GM12878 (cell line): Measurements from ENCODE around the gene FAP. TPM values are rescaled to one million over a fixed set of nuclear protein-coding genes. Genes with fewer than 3 reads are reported as not detected.

Source experiments
- ATAC-seq: fragments of 200-7000 bp; cut with Tn5 transposase; 3 replicates; pipeline ENCODE4 v1.9.1; 2020; ENCODE audit warnings: mild to moderate bottlenecking, moderate library complexity
- BruUV-seq: library from RNA; stranded (reverse); fragments of 400-500 nt; replicated peaks from 2 replicates; lab custom pipeline; 2021; lab: Mats Ljungman, UMichigan
- CTCF ChIA-PET: fragments of 300-600 bp; sonication (Branson Sonifier 250); formaldehyde crosslinking; extraction: SDS; loops from one replicate; lab custom pipeline; 2021; ENCODE audit warnings: inconsistent platforms; lab: Yijun Ruan, JAX
- POLR2A ChIA-PET: fragments of 350-600 bp; formaldehyde crosslinking; extraction: SDS; loops from one replicate; lab custom pipeline; 2021; ENCODE audit warnings: inconsistent platforms; lab: Charles Lee
- RAD21 ChIA-PET: fragments of 300-600 bp; sonication (Branson Sonifier 250); formaldehyde crosslinking; loops from one replicate; lab custom pipeline; 2023; ENCODE audit warnings: antibody characterized with exemption; ENCODE audit not compliant: unreplicated experiment; lab: Charles Lee
- SMC1A ChIA-PET: fragments of 300-600 bp; sonication (Branson Sonifier 250); formaldehyde crosslinking; loops from one replicate; lab custom pipeline; 2023; ENCODE audit not compliant: unreplicated experiment, uncharacterized antibody; lab: Charles Lee
- DNase-seq: peaks from one replicate; pipeline ENCODE4 v3.0.0-alpha.2; 2011; ENCODE audit warnings: low read depth, low spot score
- FAIRE-seq: peaks from 3 replicates; lab custom pipeline; 2011; peaks lifted over from hg19 to GRCh38; lab: Jason Lieb, UNC
- H2AFZ ChIP-seq: 2 replicates; pipeline ENCODE4 v1.6.0; 2011; ENCODE audit warnings: low read depth, low read length, control low read depth; ENCODE audit not compliant: control insufficient read depth
- H3K27ac ChIP-seq: 2 replicates; pipeline ENCODE4 v1.5.1; 2011; ENCODE audit warnings: control low read depth; ENCODE audit not compliant: control insufficient read depth, insufficient read depth
- H3K27me3 ChIP-seq, 2 experiments: replicated peaks in 1 of 2; 2 replicates each; pipeline versions ENCODE4 v1.6.0 to v1.6.1; 2011; ENCODE audit warnings: low read length in 1 of 2; ENCODE audit not compliant: control insufficient read depth in 2 of 2, insufficient read depth in 2 of 2
- H3K36me3 ChIP-seq, 2 experiments: 2 replicates each; pipeline ENCODE4 v1.5.1; 2011; ENCODE audit warnings: low read length in 1 of 2; ENCODE audit not compliant: control insufficient read depth in 2 of 2, insufficient read depth in 2 of 2
- H3K4me1 ChIP-seq: 2 replicates; pipeline ENCODE4 v1.6.1; 2011; ENCODE audit warnings: mild to moderate bottlenecking, low read length, moderate library complexity, mixed read lengths; ENCODE audit not compliant: control insufficient read depth, insufficient read depth
- H3K4me2 ChIP-seq: 2 replicates; pipeline ENCODE4 v1.6.0; 2011; ENCODE audit warnings: control low read depth; ENCODE audit not compliant: control insufficient read depth, insufficient read depth
- H3K4me3 ChIP-seq: fragments of 200-600 bp; sonication (generic); 2 replicates; pipeline ENCODE4 v1.5.1; 2016
- H3K79me2 ChIP-seq: 2 replicates; pipeline ENCODE4 v1.6.0; 2011; ENCODE audit warnings: low read length; ENCODE audit not compliant: control insufficient read depth, insufficient read depth
- H3K9ac ChIP-seq: 2 replicates; pipeline ENCODE4 v1.8.0; 2011; ENCODE audit warnings: low read length, control low read depth, mixed read lengths; ENCODE audit not compliant: control insufficient read depth, insufficient read depth
- H3K9me3 ChIP-seq: replicated peaks from 3 replicates; pipeline ENCODE4 v1.5.1; 2011; ENCODE audit warnings: mild to moderate bottlenecking, low read length; ENCODE audit not compliant: control insufficient read depth, insufficient read depth
- H4K20me1 ChIP-seq: 2 replicates; pipeline ENCODE4 v1.6.0; 2011; ENCODE audit not compliant: control insufficient read depth, insufficient read depth
- DPF2 ChIP-seq: fragments of 450-650 bp; IDR thresholded peaks from 2 replicates; pipeline ENCODE4 v1.6.1; 2017; ENCODE audit warnings: mild to moderate bottlenecking
- EGR1 ChIP-seq, 2 experiments: IDR thresholded peaks; 1 replicate in 1 of 2; 2 replicates in 1 of 2; pipeline ENCODE4 v1.6.1; 2011 to 2012; ENCODE audit warnings: low read depth in 2 of 2, low read length in 2 of 2, borderline replicate concordance in 1 of 2, mild to moderate bottlenecking in 1 of 2, moderate library complexity in 1 of 2
- EP300 ChIP-seq, 2 experiments: fragments of 150-350 bp in 1 of 2; IDR thresholded peaks; 2 replicates each; pipeline ENCODE4 v1.6.1; 2011 to 2012; ENCODE audit warnings: low read depth in 2 of 2, low read length in 2 of 2, borderline replicate concordance in 1 of 2, improper control_type of control experiment in 1 of 2, inconsistent platforms in 1 of 2; ENCODE audit not compliant: control insufficient read depth in 1 of 2
- JUNB ChIP-seq: IDR thresholded peaks from 2 replicates; pipeline ENCODE4 v1.6.1; 2016; ENCODE audit warnings: antibody characterized with exemption, mild to moderate bottlenecking
- NFIC ChIP-seq: IDR thresholded peaks from 2 replicates; pipeline ENCODE4 v1.6.1; 2012; ENCODE audit warnings: low read depth, mild to moderate bottlenecking, inconsistent platforms, low read length, moderate library complexity
- NFYB ChIP-seq: IDR thresholded peaks from 2 replicates; pipeline ENCODE4 v1.6.1; 2011; ENCODE audit warnings: low read depth, mild to moderate bottlenecking, low read length, improper control_type of control experiment, moderate library complexity; ENCODE audit not compliant: insufficient read depth
- RUNX3 ChIP-seq: IDR thresholded peaks from 2 replicates; pipeline ENCODE4 v1.6.1; 2012; ENCODE audit warnings: low read length, inconsistent platforms
- SUPT20H ChIP-seq: IDR thresholded peaks from 2 replicates; pipeline ENCODE4 v1.6.1; 2011; ENCODE audit warnings: low read depth, mild to moderate bottlenecking, low read length, moderate library complexity, borderline replicate concordance; ENCODE audit not compliant: control insufficient read depth
- SUZ12 ChIP-seq: fragments of 200-600 bp; sonication (generic); IDR thresholded peaks from one replicate; pipeline ENCODE4 v1.6.1; 2018; ENCODE audit warnings: antibody characterized with exemption, mild to moderate bottlenecking; ENCODE audit not compliant: unreplicated experiment
- TCF12 ChIP-seq: IDR thresholded peaks from 2 replicates; pipeline ENCODE4 v1.6.1; 2011; ENCODE audit warnings: low read depth, mild to moderate bottlenecking, low read length
- ZZZ3 ChIP-seq: IDR thresholded peaks from 2 replicates; pipeline ENCODE4 v1.6.1; 2011; ENCODE audit warnings: low read depth; ENCODE audit not compliant: control insufficient read depth, insufficient read length
- WGBS: methylation state at CpG from one replicate; pipeline ENCODE4 v1.1.6; 2016; ENCODE audit warnings: low lambda C conversion rate; ENCODE audit not compliant: insufficient replicate concordance, insufficient coverage; ENCODE audit errors: missing lambda C conversion rate; 5-methylcytosine and 5-hydroxymethylcytosine counted together
- in situ Hi-C: fragments of 300-500 bp; cut with MboI; formaldehyde crosslinking; loops from 9 replicates; pipeline ENCODE4 v1.14.3; 2018; ENCODE audit warnings: mixed read lengths
- intact Hi-C: fragments of 100-400 bp; cut with micrococcal nuclease; formaldehyde crosslinking; loops from one replicate; pipeline ENCODE4 v1.14.2; 2022; ENCODE audit not compliant: unreplicated experiment
- polyA plus RNA-seq, 11 experiments: library from polyadenylated mRNA; depleted of rRNA in 4 of 11; unstranded in 6 of 11; stranded (reverse) in 5 of 11; fragments of >200 nt; fragmentation: Nextera tagmentation in 4 of 11; fragmentation: Illumina TruSeq in 1 of 11; extraction: Ambion mirVana in 4 of 11; extraction: Trizol in 1 of 11; gene quantifications; 1 replicate in 1 of 11; 2 replicates in 10 of 11; pipeline versions ENCODE4 v1.2.1 to v1.2.3, GENCODE V29; 2011 to 2016; ENCODE audit warnings: inconsistent platforms in 2 of 11, missing spikeins in 2 of 11, low read depth in 1 of 11
- total RNA-seq, 4 experiments: library from RNA; depleted of rRNA in 3 of 4; stranded (reverse); fragments of >200 nt in 3 of 4; fragmentation: Illumina TruSeq in 1 of 4; extraction: Trizol in 1 of 4; gene quantifications; 2 replicates each; pipeline versions ENCODE4 v1.2.1 to v1.2.3, GENCODE V29; 2013 to 2021
- TF ChIP-seq, protein P1 (sequence below): IDR thresholded peaks from 2 replicates; pipeline ENCODE4 v1.6.1; 2012; ENCODE audit warnings: low read depth, low read length, improper control_type of control experiment

FAP gene
- total and polyA plus RNA-seq, 10 of the 15 experiments (the other 5 are each of a cell fraction or from before 2014, with no cell fraction given): 0.16 TPM; not detected in 9

DNA sequence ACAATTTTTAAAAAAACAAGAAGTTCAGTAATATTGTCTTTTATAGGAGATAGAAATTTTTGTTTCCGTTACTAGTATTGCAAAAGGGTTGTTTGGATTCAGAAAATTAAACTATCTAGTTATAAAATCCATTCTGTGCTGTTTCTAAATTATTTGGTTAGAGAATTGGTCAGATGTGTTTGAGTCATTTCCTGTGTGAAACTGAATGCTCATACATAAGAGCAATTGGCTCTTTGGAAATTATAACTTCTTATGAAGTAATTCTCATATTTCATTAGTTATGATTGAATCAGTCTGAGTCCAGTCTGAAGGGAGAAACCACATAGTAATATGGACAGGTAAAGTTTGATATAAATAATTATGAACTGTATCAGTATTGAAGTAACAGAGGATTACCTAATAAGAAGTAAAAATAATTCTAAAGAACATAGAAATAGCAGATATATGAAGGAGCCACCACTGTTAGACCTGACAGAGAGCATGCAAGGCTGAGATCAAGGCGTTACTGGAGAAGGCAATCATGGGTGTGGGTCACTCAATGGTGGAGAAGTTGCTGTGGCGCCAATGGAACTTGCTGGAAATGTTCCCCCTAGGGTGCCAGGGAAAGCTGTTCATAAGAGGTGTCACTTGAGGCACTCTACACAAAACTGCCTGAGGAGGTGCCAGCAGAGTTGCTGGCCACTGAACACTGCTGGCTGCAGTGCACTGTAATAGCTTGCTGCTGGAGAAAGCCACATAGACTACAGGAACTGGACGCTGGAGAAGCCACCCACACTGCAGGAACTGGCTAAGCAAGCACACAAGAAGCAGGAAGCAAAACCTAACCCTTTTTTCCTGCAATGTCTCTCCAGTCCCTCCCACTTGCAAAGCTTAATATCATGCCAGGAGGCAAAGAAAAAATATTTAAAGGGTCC, 18.0 kb upstream of the FAP start:
- H2AFZ ChIP-seq: peak overlapping the region; percentile 33; the same call in 1 of the 2 replicates
- H3K9me3 ChIP-seq: no peaks in the 10 kb centered on the region
- FAIRE-seq: peak; percentile 44
- H3K4me2 ChIP-seq: no peak overlapping the region
- WGBS: 76% methylated on average over 4 of the region's 4 CpGs
- intact Hi-C loops: no loop called here
- H3K4me3 ChIP-seq: no peak overlapping the region
- peaks cover 7% of the 10 kb centered on the region for H3K4me1 ChIP-seq
- ATAC-seq: peak; percentile 71
- H3K79me2 ChIP-seq: no peaks in the 10 kb centered on the region
- RAD21 ChIA-PET: interaction anchor here (1.5 kb wide), 1 partner anchor 37 kb away, joined by 4 read pairs; no protein-coding TSS in a partner anchor
- CTCF ChIA-PET: interaction anchor here (0.9 to 3.0 kb wide), 4 partner anchors 19 to 46 kb away, joined by 4 to 9 read pairs (median 4); no protein-coding TSS in a partner anchor
- in situ Hi-C loops: no loop called here
- H4K20me1 ChIP-seq: no peaks in the 10 kb centered on the region
- TF ChIP-seq JUNB (peak; percentile 50), RUNX3 (peak; percentile 17; the same call in 1 of the 2 replicates), NFIC (peak; percentile 35; the same call in 1 of the 2 replicates), ZZZ3 (no peak), EGR1 (IDR thresholded peaks at IDR 0.05; ENCODE audit: borderline replicate concordance in 1 of 2, low read depth in 2 of 2, low read length in 2 of 2) (no peak), EP300 (IDR thresholded peaks at IDR 0.05; ENCODE audit: borderline replicate concordance in 1 of 2, control insufficient read depth in 1 of 2, low read depth in 2 of 2, low read length in 2 of 2) (no peak), NFYB (no peak), SUPT20H (no peak), DPF2 (no peak), SUZ12 (no peak), TCF12 (no peak)
- TF ChIP-seq, protein P1, sequence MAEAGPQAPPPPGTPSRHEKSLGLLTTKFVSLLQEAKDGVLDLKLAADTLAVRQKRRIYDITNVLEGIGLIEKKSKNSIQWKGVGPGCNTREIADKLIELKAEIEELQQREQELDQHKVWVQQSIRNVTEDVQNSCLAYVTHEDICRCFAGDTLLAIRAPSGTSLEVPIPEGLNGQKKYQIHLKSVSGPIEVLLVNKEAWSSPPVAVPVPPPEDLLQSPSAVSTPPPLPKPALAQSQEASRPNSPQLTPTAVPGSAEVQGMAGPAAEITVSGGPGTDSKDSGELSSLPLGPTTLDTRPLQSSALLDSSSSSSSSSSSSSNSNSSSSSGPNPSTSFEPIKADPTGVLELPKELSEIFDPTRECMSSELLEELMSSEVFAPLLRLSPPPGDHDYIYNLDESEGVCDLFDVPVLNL: no peak
- no TSS peak for BruUV-seq
- peaks cover under 1 to 4% of the 10 kb centered on the region in 2 experiments; a peak in 2 of 4 replicates for H3K36me3 ChIP-seq
- SMC1A ChIA-PET: interaction anchor here (0.9 to 1.3 kb wide), 3 partner anchors 20 to 41 kb away, joined by 3 to 4 read pairs (median 4); no protein-coding TSS in a partner anchor
- POLR2A ChIA-PET: no interaction called here
- H3K27me3 ChIP-seq: no peaks in the 10 kb centered on the region
- no peak for DNase-seq
- no peak overlapping the region for H3K27ac ChIP-seq
- H3K9ac ChIP-seq: no peak overlapping the region
